WTC11 (cell line): ENCODE results near the gene KRT8. TPM values are rescaled to one million over a fixed set of nuclear protein-coding genes. Genes with fewer than 3 reads are reported as not detected.
A peak's percentile ranks its signal among the peaks of the same experiment; 100 is the strongest.

Source experiments
- ATAC-seq: fragments of 200-7000 bp; cut with Tn5 transposase; 2 replicates; pipeline ENCODE4 v1.10.0; 2021; ENCODE audit warnings: mild to moderate bottlenecking, moderate library complexity
- CTCF ChIA-PET: fragments of 300-600 bp; sonication (Branson Sonifier 250); formaldehyde crosslinking; loops from one replicate; lab custom pipeline; 2021; ENCODE audit warnings: antibody characterized with exemption; lab: Charles Lee
- POLR2A ChIA-PET: fragments of 350-600 bp; sonication (Branson Sonifier 250); formaldehyde crosslinking; loops from one replicate; lab custom pipeline; 2021; ENCODE audit warnings: antibody characterized with exemption; lab: Charles Lee
- DNase-seq: peaks from one replicate; pipeline ENCODE4 v3.0.0; 2021; ENCODE audit warnings: low spot score
- H3K27ac Mint-ChIP-seq: 2 replicates; pipeline ENCODE4 v1.8.0; 2021; ENCODE audit warnings: mixed read lengths
- H3K27me3 Mint-ChIP-seq: 2 replicates; pipeline ENCODE4 v1.8.0; 2021; ENCODE audit warnings: low read depth, mild to moderate bottlenecking, moderate library complexity, mixed read lengths
- H3K36me3 Mint-ChIP-seq: 2 replicates; pipeline ENCODE4 v1.8.0; 2021; ENCODE audit warnings: mixed read lengths
- H3K4me1 Mint-ChIP-seq: 2 replicates; pipeline ENCODE4 v1.8.0; 2022; ENCODE audit warnings: mixed read lengths
- H3K4me3 Mint-ChIP-seq: 2 replicates; pipeline ENCODE4 v1.8.0; 2021; ENCODE audit warnings: mild to moderate bottlenecking, moderate library complexity, mixed read lengths
- H3K9me3 Mint-ChIP-seq: 2 replicates; pipeline ENCODE4 v1.8.0; 2021; ENCODE audit warnings: mixed read lengths
- AFF4 ChIP-seq: sonication (generic); formaldehyde crosslinking; IDR thresholded peaks from 2 replicates; pipeline ENCODE4 v1.8.1; 2023; ENCODE audit warnings: mild to moderate bottlenecking, missing genetic modification reagents, borderline replicate concordance
- E2F1 ChIP-seq: sonication (generic); formaldehyde crosslinking; IDR thresholded peaks from 2 replicates; pipeline ENCODE4 v1.8.0; 2022; ENCODE audit warnings: mild to moderate bottlenecking, missing genetic modification reagents
- ESRRA ChIP-seq: sonication (generic); formaldehyde crosslinking; IDR thresholded peaks from 2 replicates; pipeline ENCODE4 v1.8.1; 2022; ENCODE audit warnings: mild to moderate bottlenecking, missing genetic modification reagents, borderline replicate concordance
- FOXP1 ChIP-seq: sonication (generic); formaldehyde crosslinking; IDR thresholded peaks from 2 replicates; pipeline ENCODE4 v1.8.0; 2022; ENCODE audit warnings: missing genetic modification reagents, mild to moderate bottlenecking, moderate library complexity, borderline replicate concordance
- GABPB1 ChIP-seq: sonication (generic); formaldehyde crosslinking; IDR thresholded peaks from 2 replicates; pipeline ENCODE4 v1.8.1; 2023; ENCODE audit warnings: mild to moderate bottlenecking, missing genetic modification reagents
- GRHL2 ChIP-seq: fragments of 250-450 bp; sonication (Bioruptor Pico); IDR thresholded peaks from 2 replicates; pipeline ENCODE4 v1.8.0; 2022; ENCODE audit warnings: mild to moderate bottlenecking, moderate library complexity; ENCODE audit not compliant: insufficient replicate concordance, severe bottlenecking
- JAZF1 ChIP-seq: fragments of 250-450 bp; sonication (Bioruptor Pico); IDR thresholded peaks from 2 replicates; pipeline ENCODE4 v1.9.0; 2021; ENCODE audit warnings: moderate library complexity, mild to moderate bottlenecking, inconsistent platforms
- NR1H2 ChIP-seq: sonication (generic); formaldehyde crosslinking; IDR thresholded peaks from 2 replicates; pipeline ENCODE4 v1.9.0; 2021; ENCODE audit warnings: mild to moderate bottlenecking, moderate library complexity, missing genetic modification reagents
- NR3C1 ChIP-seq: sonication (generic); formaldehyde crosslinking; conservative IDR thresholded peaks from 2 replicates; pipeline ENCODE4 v1.8.1; 2023; ENCODE audit warnings: low read depth, mild to moderate bottlenecking, missing genetic modification reagents
- PRDM15 ChIP-seq: sonication (generic); formaldehyde crosslinking; IDR thresholded peaks from 2 replicates; pipeline ENCODE4 v1.8.0; 2022; ENCODE audit warnings: missing genetic modification reagents
- STAT6 ChIP-seq: sonication (generic); formaldehyde crosslinking; conservative IDR thresholded peaks from 2 replicates; pipeline ENCODE4 v1.8.1; 2023; ENCODE audit warnings: mild to moderate bottlenecking, low read depth, missing genetic modification reagents, moderate library complexity
- TEAD4 ChIP-seq: sonication (generic); formaldehyde crosslinking; IDR thresholded peaks from 2 replicates; pipeline ENCODE4 v1.8.0; 2022; ENCODE audit warnings: mild to moderate bottlenecking, missing genetic modification reagents
- ZNF121 ChIP-seq: sonication (generic); formaldehyde crosslinking; IDR thresholded peaks from 2 replicates; pipeline ENCODE4 v1.8.0; 2023; ENCODE audit warnings: missing genetic modification reagents
- ZNF138 ChIP-seq: sonication (generic); formaldehyde crosslinking; conservative IDR thresholded peaks from 2 replicates; pipeline ENCODE4 v1.8.1; 2022; ENCODE audit warnings: mild to moderate bottlenecking, moderate library complexity, missing genetic modification reagents
- ZNF317 ChIP-seq: sonication (generic); formaldehyde crosslinking; IDR thresholded peaks from 2 replicates; pipeline ENCODE4 v1.8.1; 2023; ENCODE audit warnings: low read depth, mild to moderate bottlenecking, moderate library complexity, missing genetic modification reagents, borderline replicate concordance
- ZNF416 ChIP-seq: fragments of 250-450 bp; sonication (Bioruptor Pico); IDR thresholded peaks from 2 replicates; pipeline ENCODE4 v1.9.0; 2021; ENCODE audit warnings: mild to moderate bottlenecking, inconsistent platforms
- total RNA-seq: library from RNA; stranded (reverse); gene quantifications from 3 replicates; pipeline ENCODE4 v1.2.3, GENCODE V29; 2021
- TF ChIP-seq, protein P1 (sequence below): sonication (generic); formaldehyde crosslinking; IDR thresholded peaks from 2 replicates; pipeline ENCODE4 v1.8.0; 2023; ENCODE audit warnings: mild to moderate bottlenecking, missing genetic modification reagents
- TF ChIP-seq, protein P2 (sequence below): sonication (generic); formaldehyde crosslinking; IDR thresholded peaks from 2 replicates; pipeline ENCODE4 v1.8.1; 2023; ENCODE audit warnings: mild to moderate bottlenecking, missing genetic modification reagents, moderate library complexity

Gene KRT8
- total RNA-seq, 1 experiment from 2014 or later, result 477 TPM

DNA sequence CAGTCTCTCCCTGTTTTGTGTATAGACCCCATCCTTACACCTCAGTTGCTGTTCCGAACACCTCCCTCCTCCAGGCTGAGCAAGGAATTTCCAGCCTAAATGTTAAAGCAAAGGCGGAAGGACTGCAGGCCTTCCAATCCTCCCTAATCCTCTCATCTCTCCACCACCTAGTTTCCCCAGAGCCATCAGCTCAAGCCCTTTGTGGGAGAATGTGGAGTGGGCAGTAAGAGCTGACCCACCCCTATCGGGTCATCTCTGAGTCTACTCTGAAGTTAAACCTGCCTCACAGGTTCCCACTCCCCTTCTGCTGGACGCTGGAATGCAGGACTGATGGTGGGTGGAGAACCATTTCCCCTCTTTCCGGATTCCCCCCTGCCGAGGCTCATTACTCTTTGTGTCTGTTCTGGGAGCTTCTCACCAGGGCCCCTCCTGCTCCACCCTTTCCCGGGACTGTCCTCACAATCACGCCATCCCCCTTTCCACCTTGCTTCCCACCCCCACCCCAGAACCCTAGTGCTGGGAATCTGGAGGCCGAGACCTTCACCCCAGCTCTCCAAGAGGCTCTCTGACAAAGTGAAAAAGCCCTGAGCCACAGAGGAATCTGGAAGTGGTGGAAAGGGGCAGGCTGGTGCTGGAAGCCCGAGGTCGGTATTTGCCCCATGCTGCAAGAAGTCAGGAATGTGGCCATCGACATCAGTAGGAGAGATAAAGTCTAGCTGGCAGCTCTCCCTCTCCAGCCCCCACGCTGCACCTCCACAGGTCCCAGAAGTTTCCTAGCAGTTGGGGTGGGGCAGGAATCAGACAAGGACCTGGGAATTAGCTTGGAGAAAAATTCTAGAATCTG, 40.7 kb upstream of the KRT8 start (continued):
- TF ChIP-seq PRDM15 (CRISPR knock-in tag) (no peak), E2F1 (no peak), NR3C1 (CRISPR knock-in tag) (no peak), GRHL2 (CRISPR knock-in tag) (no peak), FOXP1 (no peak), NR1H2 (no peak), ZNF121 (CRISPR knock-in tag) (no peak), GABPB1 (CRISPR knock-in tag) (peak; percentile 23; the same call in 1 of the 2 replicates), JAZF1 (CRISPR knock-in tag) (no peak), ZNF317 (CRISPR knock-in tag) (0 out of 2 replicates have a peak, but pooled peaks have one; percentile 45)
- TF ChIP-seq, protein P1, sequence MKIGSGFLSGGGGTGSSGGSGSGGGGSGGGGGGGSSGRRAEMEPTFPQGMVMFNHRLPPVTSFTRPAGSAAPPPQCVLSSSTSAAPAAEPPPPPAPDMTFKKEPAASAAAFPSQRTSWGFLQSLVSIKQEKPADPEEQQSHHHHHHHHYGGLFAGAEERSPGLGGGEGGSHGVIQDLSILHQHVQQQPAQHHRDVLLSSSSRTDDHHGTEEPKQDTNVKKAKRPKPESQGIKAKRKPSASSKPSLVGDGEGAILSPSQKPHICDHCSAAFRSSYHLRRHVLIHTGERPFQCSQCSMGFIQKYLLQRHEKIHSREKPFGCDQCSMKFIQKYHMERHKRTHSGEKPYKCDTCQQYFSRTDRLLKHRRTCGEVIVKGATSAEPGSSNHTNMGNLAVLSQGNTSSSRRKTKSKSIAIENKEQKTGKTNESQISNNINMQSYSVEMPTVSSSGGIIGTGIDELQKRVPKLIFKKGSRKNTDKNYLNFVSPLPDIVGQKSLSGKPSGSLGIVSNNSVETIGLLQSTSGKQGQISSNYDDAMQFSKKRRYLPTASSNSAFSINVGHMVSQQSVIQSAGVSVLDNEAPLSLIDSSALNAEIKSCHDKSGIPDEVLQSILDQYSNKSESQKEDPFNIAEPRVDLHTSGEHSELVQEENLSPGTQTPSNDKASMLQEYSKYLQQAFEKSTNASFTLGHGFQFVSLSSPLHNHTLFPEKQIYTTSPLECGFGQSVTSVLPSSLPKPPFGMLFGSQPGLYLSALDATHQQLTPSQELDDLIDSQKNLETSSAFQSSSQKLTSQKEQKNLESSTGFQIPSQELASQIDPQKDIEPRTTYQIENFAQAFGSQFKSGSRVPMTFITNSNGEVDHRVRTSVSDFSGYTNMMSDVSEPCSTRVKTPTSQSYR (CRISPR knock-in tag), result no peak
- TF ChIP-seq, protein P2, sequence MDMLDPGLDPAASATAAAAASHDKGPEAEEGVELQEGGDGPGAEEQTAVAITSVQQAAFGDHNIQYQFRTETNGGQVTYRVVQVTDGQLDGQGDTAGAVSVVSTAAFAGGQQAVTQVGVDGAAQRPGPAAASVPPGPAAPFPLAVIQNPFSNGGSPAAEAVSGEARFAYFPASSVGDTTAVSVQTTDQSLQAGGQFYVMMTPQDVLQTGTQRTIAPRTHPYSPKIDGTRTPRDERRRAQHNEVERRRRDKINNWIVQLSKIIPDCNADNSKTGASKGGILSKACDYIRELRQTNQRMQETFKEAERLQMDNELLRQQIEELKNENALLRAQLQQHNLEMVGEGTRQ (CRISPR knock-in tag), result no peak

GRCh38 chr12:52944683-52945388, 40.0 kb upstream of the KRT8 start:
- ChIA-PET CTCF (interaction anchor here (0.6 to 5.1 kb wide), 13 partner anchors 12 to 74 kb away, joined by 3 to 36 read pairs (median 7); partner anchors contain the start of gene KRT8), POLR2A (interaction anchor here (1.1 to 2.2 kb wide), 7 partner anchors 19 to 61 kb away, joined by 3 to 23 read pairs (median 4); partner anchors contain the start of genes EIF4B and KRT8)
- DNase-seq (no peak), ATAC-seq (no peak)
- H3K4me1 Mint-ChIP-seq, result peaks cover 66% of the 10 kb centered on the region
- peak overlapping the region; percentile 53 for H3K4me3 Mint-ChIP-seq
- peak overlapping the region; percentile 98 for H3K27ac Mint-ChIP-seq
- peaks cover 7% of the 10 kb centered on the region for H3K36me3 Mint-ChIP-seq
- H3K9me3 Mint-ChIP-seq, result peaks cover 2% of the 10 kb centered on the region
- no peaks in the 10 kb centered on the region for H3K27me3 Mint-ChIP-seq
- no peak for TF ChIP-seq STAT6 (CRISPR knock-in tag)
- TF ChIP-seq GABPB1 (CRISPR knock-in tag), result no peak
- TF ChIP-seq AFF4 (CRISPR knock-in tag), result no peak
- TF ChIP-seq ZNF416, result no peak
- TF ChIP-seq ESRRA (CRISPR knock-in tag), result no peak
- TF ChIP-seq ZNF138, result no peak
- no peak for TF ChIP-seq TEAD4 (CRISPR knock-in tag)
